ENCODE data around the gene PGK2. TPM values are rescaled to one million over a fixed set of nuclear protein-coding genes. Genes with fewer than 3 reads are reported as not detected.

PGK2 gene
- polyA plus RNA-seq, 4 donors, result 0.31 TPM; not detected in 3

Other genes with a start within 250 kb of the PGK2 start
- gene C6orf141, start 236.6 kb downstream of the PGK2 start, polyA plus RNA-seq, result 10 to 100 TPM in 1 of 4 donors, 1 to 10 TPM in 2, not detected in 1; 3.2 to 19.5 (median 5.5) TPM
- gene RHAG, start 150.4 kb downstream of the PGK2 start, polyA plus RNA-seq, result under 1 TPM in 1 of 4 donors, not detected in 3; 0.40 TPM
- under 1 TPM in 1 of 4 donors, not detected in 3; 0.30 TPM for gene CRISP2, start 73.7 kb downstream of the PGK2 start, polyA plus RNA-seq
- gene CRISP3, start 42.9 kb downstream of the PGK2 start, polyA plus RNA-seq, result under 1 TPM in 2 of 4 donors, not detected in 2; 0.06 to 0.13 TPM
- gene CRISP1, start 79.2 kb upstream of the PGK2 start, polyA plus RNA-seq, result under 1 TPM in 1 of 4 donors, not detected in 3; 0.16 TPM
- not detected for gene DEFB114, start 176.9 kb upstream of the PGK2 start, polyA plus RNA-seq
- gene DEFB113, start 182.3 kb upstream of the PGK2 start, polyA plus RNA-seq, result not detected
- not detected for gene DEFB110, start 234.7 kb upstream of the PGK2 start, polyA plus RNA-seq

Measured in small intestine (tissue), 4 donors.